ENCODE data around the gene TAF9B.

DNA sequence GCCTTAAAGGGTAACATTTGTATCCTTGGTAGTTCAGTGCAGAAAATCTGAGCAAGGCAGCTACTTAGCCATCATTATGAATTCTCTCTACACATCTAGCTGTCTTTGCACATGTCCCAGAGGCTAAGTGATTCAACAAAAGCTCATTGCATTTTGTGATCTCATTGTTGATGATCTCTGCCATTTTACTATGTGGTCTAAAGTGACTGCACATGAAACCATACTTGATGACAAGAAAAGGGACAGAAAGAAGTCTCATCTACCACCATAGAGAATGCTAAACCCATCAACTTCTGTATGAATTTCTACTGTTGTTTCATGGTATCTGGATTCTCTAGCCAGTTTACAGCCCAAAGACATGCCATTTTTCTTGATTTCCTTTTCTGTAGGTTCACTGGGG is 41.3 kb downstream of the TAF9B start:
- TF ChIP-seq, protein P1, sequence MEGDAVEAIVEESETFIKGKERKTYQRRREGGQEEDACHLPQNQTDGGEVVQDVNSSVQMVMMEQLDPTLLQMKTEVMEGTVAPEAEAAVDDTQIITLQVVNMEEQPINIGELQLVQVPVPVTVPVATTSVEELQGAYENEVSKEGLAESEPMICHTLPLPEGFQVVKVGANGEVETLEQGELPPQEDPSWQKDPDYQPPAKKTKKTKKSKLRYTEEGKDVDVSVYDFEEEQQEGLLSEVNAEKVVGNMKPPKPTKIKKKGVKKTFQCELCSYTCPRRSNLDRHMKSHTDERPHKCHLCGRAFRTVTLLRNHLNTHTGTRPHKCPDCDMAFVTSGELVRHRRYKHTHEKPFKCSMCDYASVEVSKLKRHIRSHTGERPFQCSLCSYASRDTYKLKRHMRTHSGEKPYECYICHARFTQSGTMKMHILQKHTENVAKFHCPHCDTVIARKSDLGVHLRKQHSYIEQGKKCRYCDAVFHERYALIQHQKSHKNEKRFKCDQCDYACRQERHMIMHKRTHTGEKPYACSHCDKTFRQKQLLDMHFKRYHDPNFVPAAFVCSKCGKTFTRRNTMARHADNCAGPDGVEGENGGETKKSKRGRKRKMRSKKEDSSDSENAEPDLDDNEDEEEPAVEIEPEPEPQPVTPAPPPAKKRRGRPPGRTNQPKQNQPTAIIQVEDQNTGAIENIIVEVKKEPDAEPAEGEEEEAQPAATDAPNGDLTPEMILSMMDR (conservative IDR thresholded peaks at IDR 0.05), result no peak
- TF ChIP-seq ZFX (IDR thresholded peaks at IDR 0.05), result no peak

Measured in C4-2B (cell line).